ENCODE measurements around the gene RNF224.

Gene RNF224

GRCh38 chr9:137189297-137190295 lies 37.7 kb upstream of the RNF224 start:
- Histone ChIP-seq H3K4me3 (peak overlapping the region; percentile 97), H3K36me3 (ENCODE audit: insufficient read depth, low read length) (peaks cover 6% of the 10 kb centered on the region; the same call in 1 of the 2 replicates), H3K9ac (ENCODE audit: insufficient read length) (peak overlapping the region; percentile 96), H3K9me3 (ENCODE audit: low read depth, low read length) (no peaks in the 10 kb centered on the region), H3K27ac (no peak overlapping the region)
- TF ChIP-seq EZH2 (IDR thresholded peaks at IDR 0.05) (no peak), POLR2AphosphoS5 (IDR thresholded peaks at IDR 0.05; ENCODE audit: borderline replicate concordance, low read depth, low read length) (no peak), FOXP2 (optimal IDR thresholded peaks at IDR 0.05; ENCODE audit: control extremely low read depth, extremely low read length, insufficient read depth) (no peak)
- no peak for DNase-seq (ENCODE audit: low read depth, low spot score)

GRCh38 chr9:137190315-137190856 lies 36.9 kb upstream of the RNF224 start:
- Histone ChIP-seq H3K36me3 (ENCODE audit: insufficient read depth, low read length) (peaks cover 6% of the 10 kb centered on the region; the same call in 1 of the 2 replicates), H3K27ac (no peak overlapping the region), H3K9me3 (ENCODE audit: low read depth, low read length) (no peaks in the 10 kb centered on the region), H3K4me3 (no peak overlapping the region), H3K9ac (ENCODE audit: insufficient read length) (no peak overlapping the region)
- TF ChIP-seq FOXP2 (optimal IDR thresholded peaks at IDR 0.05; ENCODE audit: control extremely low read depth, extremely low read length, insufficient read depth) (no peak), POLR2AphosphoS5 (IDR thresholded peaks at IDR 0.05; ENCODE audit: borderline replicate concordance, low read depth, low read length) (no peak)
- no peak for DNase-seq (ENCODE audit: low read depth, low spot score)

GRCh38 chr9:137191245-137191644 lies 36.1 kb upstream of the RNF224 start:
- Histone ChIP-seq H3K27ac (no peak overlapping the region), H3K36me3 (ENCODE audit: insufficient read depth, low read length) (peaks cover 6% of the 10 kb centered on the region; the same call in 1 of the 2 replicates), H3K4me3 (no peak overlapping the region), H3K9ac (ENCODE audit: insufficient read length) (no peak overlapping the region), H3K9me3 (ENCODE audit: low read depth, low read length) (no peaks in the 10 kb centered on the region)
- TF ChIP-seq POLR2AphosphoS5 (IDR thresholded peaks at IDR 0.05; ENCODE audit: borderline replicate concordance, low read depth, low read length) (peak; percentile 24; the same call in 1 of the 2 replicates), FOXP2 (optimal IDR thresholded peaks at IDR 0.05; ENCODE audit: control extremely low read depth, extremely low read length, insufficient read depth) (no peak)
- DNase-seq (ENCODE audit: low read depth, low spot score) = no peak

- H3K36me3 ChIP-seq (ENCODE audit: insufficient read depth, low read length) = peaks cover 6% of the 10 kb centered on the region; the same call in 1 of the 2 replicates
Observed at GRCh38 chr9:137191691-137192447, 35.4 kb upstream of the RNF224 start.

GRCh38 chr9:137192448-137192780 lies 34.9 kb upstream of the RNF224 start:
- Histone ChIP-seq H3K27ac (no peak overlapping the region), H3K9me3 (ENCODE audit: low read depth, low read length) (no peaks in the 10 kb centered on the region), H3K4me3 (no peak overlapping the region), H3K9ac (ENCODE audit: insufficient read length) (no peak overlapping the region), H3K36me3 (ENCODE audit: insufficient read depth, low read length) (peaks cover 6% of the 10 kb centered on the region; the same call in 1 of the 2 replicates)
- DNase-seq (ENCODE audit: low read depth, low spot score) = no peak
- TF ChIP-seq FOXP2 (optimal IDR thresholded peaks at IDR 0.05; ENCODE audit: control extremely low read depth, extremely low read length, insufficient read depth) (no peak), EZH2 (IDR thresholded peaks at IDR 0.05) (no peak), POLR2AphosphoS5 (IDR thresholded peaks at IDR 0.05; ENCODE audit: borderline replicate concordance, low read depth, low read length) (no peak)

More at GRCh38 chr9:137191691-137192447, 35.4 kb upstream of the RNF224 start:
- H3K27ac ChIP-seq = no peak overlapping the region
- TF ChIP-seq EZH2 (IDR thresholded peaks at IDR 0.05) (no peak), FOXP2 (optimal IDR thresholded peaks at IDR 0.05; ENCODE audit: control extremely low read depth, extremely low read length, insufficient read depth) (no peak), POLR2AphosphoS5 (IDR thresholded peaks at IDR 0.05; ENCODE audit: borderline replicate concordance, low read depth, low read length) (0 out of 2 replicates have a peak, but pooled peaks have one; percentile 5)
- no peak overlapping the region for H3K4me3 ChIP-seq
- H3K9me3 ChIP-seq (ENCODE audit: low read depth, low read length) = no peaks in the 10 kb centered on the region
- no peak overlapping the region for H3K9ac ChIP-seq (ENCODE audit: insufficient read length)
- no peak for DNase-seq (ENCODE audit: low read depth, low spot score)

- Histone ChIP-seq H3K27ac (no peak overlapping the region), H3K4me3 (no peak overlapping the region), H3K9me3 (ENCODE audit: low read depth, low read length) (no peaks in the 10 kb centered on the region), H3K9ac (ENCODE audit: insufficient read length) (no peak overlapping the region), H3K36me3 (ENCODE audit: insufficient read depth, low read length) (peaks cover 6% of the 10 kb centered on the region; the same call in 1 of the 2 replicates)
- TF ChIP-seq EZH2 (IDR thresholded peaks at IDR 0.05) (no peak), POLR2AphosphoS5 (IDR thresholded peaks at IDR 0.05; ENCODE audit: borderline replicate concordance, low read depth, low read length) (no peak), FOXP2 (optimal IDR thresholded peaks at IDR 0.05; ENCODE audit: control extremely low read depth, extremely low read length, insufficient read depth) (no peak)
- DNase-seq (ENCODE audit: low read depth, low spot score) = no peak
Observed at GRCh38 chr9:137192859-137193258, 34.4 kb upstream of the RNF224 start.

GRCh38 chr9:137193771-137194170 lies 33.5 kb upstream of the RNF224 start:
- TF ChIP-seq POLR2AphosphoS5 (IDR thresholded peaks at IDR 0.05; ENCODE audit: borderline replicate concordance, low read depth, low read length) (no peak), FOXP2 (optimal IDR thresholded peaks at IDR 0.05; ENCODE audit: control extremely low read depth, extremely low read length, insufficient read depth) (no peak), EZH2 (IDR thresholded peaks at IDR 0.05) (no peak)
- Histone ChIP-seq H3K27ac (no peak overlapping the region), H3K9ac (ENCODE audit: insufficient read length) (no peak overlapping the region), H3K36me3 (ENCODE audit: insufficient read depth, low read length) (peaks cover 6% of the 10 kb centered on the region; the same call in 1 of the 2 replicates), H3K4me3 (no peak overlapping the region), H3K9me3 (ENCODE audit: low read depth, low read length) (no peaks in the 10 kb centered on the region)
- DNase-seq (ENCODE audit: low read depth, low spot score) = no peak

GRCh38 chr9:137194388-137194787 lies 32.9 kb upstream of the RNF224 start:
- H3K9me3 ChIP-seq (ENCODE audit: low read depth, low read length) = no peaks in the 10 kb centered on the region
- DNase-seq (ENCODE audit: low read depth, low spot score) = no peak
- H3K27ac ChIP-seq = no peak overlapping the region
- H3K4me3 ChIP-seq = no peak overlapping the region
- H3K9ac ChIP-seq (ENCODE audit: insufficient read length) = no peak overlapping the region
- peaks cover 6% of the 10 kb centered on the region; the same call in 1 of the 2 replicates for H3K36me3 ChIP-seq (ENCODE audit: insufficient read depth, low read length)
- no peak for TF ChIP-seq POLR2AphosphoS5 (IDR thresholded peaks at IDR 0.05; ENCODE audit: borderline replicate concordance, low read depth, low read length)
- no peak for TF ChIP-seq FOXP2 (optimal IDR thresholded peaks at IDR 0.05; ENCODE audit: control extremely low read depth, extremely low read length, insufficient read depth)
- TF ChIP-seq EZH2 (IDR thresholded peaks at IDR 0.05) = no peak

Data from SK-N-MC (cell line).